ENCODE data around the gene DSC1. TPM values are rescaled to one million over a fixed set of nuclear protein-coding genes. Genes with fewer than 3 reads are reported as not detected.
"Not testable (repeated sequence)": the region's sequence is repeated elsewhere in the genome, so short reads cannot be mapped to it uniquely, and the experiment has no call there.

Gene DSC1
- total RNA-seq, 2 experiments from 2014 or later, result 0.93 to 1.1 TPM

DNA sequence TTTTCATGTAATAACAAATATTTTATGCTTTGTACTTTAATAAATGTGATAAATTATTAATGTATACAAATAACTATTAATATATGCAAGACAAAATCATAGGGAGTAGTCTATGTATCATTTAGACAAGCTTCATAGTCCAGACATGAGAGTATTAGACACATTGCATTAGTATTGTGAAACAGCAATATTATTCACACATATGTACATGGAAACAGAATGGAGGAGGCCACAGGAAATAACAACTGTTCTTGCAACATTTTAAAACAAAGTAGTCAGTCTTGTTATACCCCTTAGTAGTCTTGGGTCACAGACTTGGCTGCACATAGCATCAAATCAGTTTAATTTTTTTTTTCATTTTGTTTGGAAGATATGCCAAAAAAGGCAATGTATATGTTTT lies 15.8 kb downstream of the DSC1 start:
- Mint-ChIP-seq H3K27ac (no peak overlapping the region), H3K4me3 (no peak overlapping the region), H3K4me1 (no peaks in the 10 kb centered on the region), H3K36me3 (peaks cover 9% of the 10 kb centered on the region), H3K9me3 (peaks cover 4% of the 10 kb centered on the region), H3K27me3 (no peaks in the 10 kb centered on the region)
- no peak for DNase-seq

DNA sequence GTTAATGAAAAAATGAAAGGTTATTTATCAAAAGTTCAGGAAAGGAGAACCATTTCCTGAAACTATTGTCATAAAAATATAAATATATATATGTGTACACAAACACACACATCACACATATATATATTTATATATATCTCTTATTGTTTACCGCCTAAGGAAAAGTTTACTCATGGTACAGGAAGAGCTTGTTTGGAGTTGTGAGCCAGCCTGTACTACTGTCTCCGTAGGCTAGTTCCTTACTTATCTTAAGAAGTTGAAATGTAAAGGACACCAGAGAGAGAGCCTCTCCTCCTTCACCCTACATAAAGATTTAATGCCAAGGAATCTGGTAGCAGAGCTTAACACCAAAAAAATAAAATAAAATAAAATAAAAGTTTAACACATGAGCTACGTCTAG lies 19.6 kb downstream of the DSC1 start:
- Mint-ChIP-seq H3K9me3 (peaks cover 4% of the 10 kb centered on the region), H3K36me3 (peaks cover 9% of the 10 kb centered on the region), H3K27me3 (no peaks in the 10 kb centered on the region), H3K27ac (no peak overlapping the region), H3K4me3 (no peak overlapping the region), H3K4me1 (no peaks in the 10 kb centered on the region)
- DNase-seq, result no peak

DNA sequence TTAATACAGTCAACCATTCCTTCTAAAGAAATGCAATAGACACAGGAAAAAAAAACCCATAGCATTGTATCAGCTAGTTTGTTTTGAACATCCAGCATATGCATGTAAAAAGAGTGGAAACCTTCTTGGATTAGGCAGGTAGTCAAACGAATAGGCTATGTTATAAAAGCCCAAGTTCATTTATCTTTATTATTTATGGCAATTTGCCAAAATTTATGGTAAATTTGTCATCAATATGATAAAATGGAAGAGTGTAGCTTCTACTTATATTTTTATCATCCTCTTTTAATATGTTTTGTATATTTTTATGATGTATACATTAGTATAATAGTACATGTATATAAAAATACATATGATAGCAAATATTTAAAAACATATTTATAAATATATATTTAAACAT lies 23.9 kb downstream of the DSC1 start:
- Mint-ChIP-seq H3K27me3 (no peaks in the 10 kb centered on the region), H3K27ac (no peak overlapping the region), H3K36me3 (no peaks in the 10 kb centered on the region), H3K9me3 (no peaks in the 10 kb centered on the region), H3K4me3 (no peak overlapping the region), H3K4me1 (no peaks in the 10 kb centered on the region)
- no peak for DNase-seq

DNA sequence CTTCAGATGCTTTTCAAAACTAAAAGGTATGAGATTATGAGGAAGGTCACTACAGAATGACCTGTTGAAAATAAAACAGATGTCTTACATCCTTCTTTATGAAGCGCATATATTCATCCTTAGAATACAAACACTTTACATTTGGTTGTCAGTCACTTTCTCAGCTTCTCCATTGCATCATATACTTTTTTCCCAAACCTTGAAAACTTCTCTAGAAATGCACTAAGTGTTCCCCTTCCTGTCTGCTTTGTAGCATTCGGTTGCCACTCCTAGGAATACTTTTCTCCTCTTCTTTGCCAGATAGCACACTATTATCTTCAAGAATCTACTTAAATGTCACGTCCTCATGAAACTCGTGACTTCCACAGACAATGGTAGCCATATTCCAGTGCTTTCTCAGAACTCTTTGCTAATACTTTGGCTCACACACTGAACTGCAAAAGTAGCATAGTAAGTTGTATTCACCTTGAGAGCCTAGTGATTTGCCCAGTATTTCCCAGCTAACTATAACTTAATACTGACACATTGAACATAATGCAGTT lies 27.6 kb downstream of the DSC1 start:
- DNase-seq, result no peak
- no peak overlapping the region for H3K27ac Mint-ChIP-seq
- H3K4me3 Mint-ChIP-seq, result no peak overlapping the region
- H3K27me3 Mint-ChIP-seq, result no peaks in the 10 kb centered on the region
- no peaks in the 10 kb centered on the region for H3K4me1 Mint-ChIP-seq
- H3K36me3 Mint-ChIP-seq, result no peaks in the 10 kb centered on the region
- no peaks in the 10 kb centered on the region for H3K9me3 Mint-ChIP-seq

DNA sequence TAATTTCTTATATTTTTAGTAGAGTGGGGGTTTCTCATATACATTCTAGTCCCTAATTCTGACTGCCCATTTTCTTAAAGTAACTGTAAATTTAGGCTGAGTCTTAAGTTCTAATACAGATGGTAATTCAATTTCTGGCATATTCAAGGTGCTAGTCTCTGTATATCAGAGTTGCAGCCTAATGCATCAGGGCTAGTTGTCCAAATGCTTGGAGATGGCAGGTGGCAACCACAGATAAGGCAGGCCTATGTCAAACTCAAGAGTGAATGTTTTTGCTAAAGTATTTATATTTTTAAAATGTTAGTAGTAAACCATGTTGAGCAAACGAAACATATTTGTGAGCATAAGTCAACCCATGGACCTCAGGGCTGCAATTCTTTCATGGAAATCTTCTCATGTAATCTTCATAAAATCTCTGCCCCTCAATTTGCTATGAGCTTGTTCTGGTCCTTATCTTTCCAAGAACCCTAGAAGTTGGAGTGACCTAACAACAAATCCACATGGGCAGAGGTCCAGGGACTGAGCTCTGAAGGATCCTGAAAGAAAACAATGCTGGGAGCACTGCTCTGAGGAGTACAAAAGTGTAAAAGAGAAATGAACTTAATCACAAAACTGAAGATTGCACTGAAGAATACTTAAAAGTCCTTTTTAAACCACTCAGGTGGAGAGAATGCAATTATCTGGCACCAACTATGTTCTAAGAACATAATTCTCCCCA lies 33.1 kb downstream of the DSC1 start:
- no peaks in the 10 kb centered on the region for H3K36me3 Mint-ChIP-seq
- no peaks in the 10 kb centered on the region for H3K4me1 Mint-ChIP-seq
- H3K27me3 Mint-ChIP-seq, result no peaks in the 10 kb centered on the region
- no peaks in the 10 kb centered on the region for H3K9me3 Mint-ChIP-seq
- H3K4me3 Mint-ChIP-seq, result no peak overlapping the region
- no peak for DNase-seq
- no peak overlapping the region for H3K27ac Mint-ChIP-seq

DNA sequence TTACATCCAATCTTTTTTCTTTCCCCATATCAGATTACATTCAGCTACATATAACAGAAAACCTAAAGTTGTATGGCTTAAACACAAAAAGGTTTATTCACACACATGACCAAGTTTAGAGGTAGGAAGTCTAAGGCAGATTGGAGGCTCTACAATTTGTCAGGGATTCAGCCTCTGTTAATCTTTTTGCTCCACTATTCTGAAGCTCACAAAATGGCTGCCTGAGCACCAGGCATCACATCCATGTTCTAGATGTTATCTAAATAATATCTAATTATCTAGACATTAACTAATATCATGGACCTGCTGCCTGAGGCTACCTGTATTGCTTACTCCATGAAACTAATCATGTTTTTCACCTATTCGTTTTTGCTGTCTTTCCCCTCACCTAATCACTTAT lies 36.8 kb downstream of the DSC1 start:
- H3K36me3 Mint-ChIP-seq, result no peaks in the 10 kb centered on the region
- H3K4me3 Mint-ChIP-seq, result no peak overlapping the region
- no peak for DNase-seq
- H3K4me1 Mint-ChIP-seq, result no peaks in the 10 kb centered on the region
- no peaks in the 10 kb centered on the region for H3K9me3 Mint-ChIP-seq
- no peak overlapping the region for H3K27ac Mint-ChIP-seq
- no peaks in the 10 kb centered on the region for H3K27me3 Mint-ChIP-seq

DNA sequence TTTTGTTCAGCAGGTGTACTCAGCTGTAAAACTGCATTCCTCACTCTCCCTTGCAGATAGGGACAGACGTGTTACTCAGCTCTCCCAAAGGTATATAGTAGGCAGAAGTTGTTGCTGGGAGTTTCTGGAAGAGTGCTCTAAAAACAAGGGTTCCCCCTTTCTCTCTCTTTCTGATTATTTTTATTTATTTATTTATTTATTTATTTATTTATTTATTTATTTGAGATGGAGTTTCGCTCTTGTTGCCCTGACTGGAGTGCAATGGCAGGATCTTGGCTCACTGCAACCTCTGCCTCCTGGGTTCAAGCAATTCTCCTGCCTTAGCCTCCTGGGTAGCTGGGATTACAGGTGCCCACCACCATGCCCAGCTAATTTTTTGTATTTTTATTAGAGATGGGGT lies 39.5 kb downstream of the DSC1 start:
- H3K9me3 Mint-ChIP-seq, H3K36me3 Mint-ChIP-seq, DNase-seq, H3K4me3 Mint-ChIP-seq, H3K27ac Mint-ChIP-seq, H3K27me3 Mint-ChIP-seq, H3K4me1 Mint-ChIP-seq: not testable (repeated sequence)

DNA sequence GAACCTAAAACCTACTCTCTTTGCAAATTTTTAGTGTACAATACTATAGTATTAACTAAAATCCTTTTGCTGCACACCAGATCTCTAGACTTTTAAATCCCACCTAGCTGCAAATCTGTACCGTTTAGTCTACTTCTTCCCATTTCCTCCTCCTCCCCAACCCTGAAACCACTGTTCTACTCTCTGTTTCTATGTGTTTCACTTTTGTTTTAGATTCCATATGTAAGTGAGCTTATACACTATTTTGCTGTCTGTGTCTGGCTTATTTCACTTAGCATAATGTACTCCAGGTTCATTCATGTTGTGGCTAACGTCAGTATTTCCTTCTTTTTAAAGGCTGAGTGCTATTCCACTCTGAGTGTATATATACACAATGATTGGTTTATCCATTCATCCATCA lies 42.1 kb downstream of the DSC1 start:
- H3K4me1 Mint-ChIP-seq, result no peaks in the 10 kb centered on the region
- no peak overlapping the region for H3K27ac Mint-ChIP-seq
- H3K36me3 Mint-ChIP-seq, result no peaks in the 10 kb centered on the region

DNA sequence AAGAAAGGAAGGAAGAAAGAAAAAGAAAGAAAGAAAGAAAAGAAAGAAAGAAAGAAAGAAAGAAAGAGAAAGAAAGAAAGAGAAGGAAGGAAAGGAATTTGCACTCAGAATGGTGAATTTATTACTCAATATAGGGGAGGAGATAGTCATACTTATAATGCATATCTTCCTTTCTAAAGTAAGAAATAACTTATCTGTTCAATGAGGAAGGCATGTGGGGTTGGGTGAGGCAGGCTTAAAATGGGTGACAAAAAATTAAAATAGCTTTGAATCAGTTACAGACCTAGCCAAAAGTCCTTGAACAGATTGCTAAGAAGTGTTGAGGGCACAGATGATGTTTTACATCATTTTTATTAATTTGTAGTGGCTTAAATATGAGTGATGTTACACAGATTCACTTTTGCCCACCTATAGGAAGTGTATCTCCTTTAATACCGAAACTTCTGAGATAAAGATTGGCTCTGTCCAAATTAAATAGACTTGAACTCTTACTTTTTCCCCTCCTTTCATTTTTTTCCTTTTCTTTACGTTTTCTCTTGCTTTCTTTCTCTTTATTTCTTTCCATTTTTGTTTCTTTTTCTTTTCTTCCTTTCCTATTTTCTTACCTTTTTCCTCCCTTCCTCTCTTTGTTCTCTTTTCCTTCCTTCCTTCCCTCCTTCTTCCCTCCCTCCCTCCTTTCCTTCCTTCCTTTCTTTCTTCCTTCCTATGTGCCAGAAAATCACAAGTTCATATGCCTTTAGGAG lies 45.6 kb downstream of the DSC1 start:
- Mint-ChIP-seq H3K27ac (no peak overlapping the region), H3K36me3 (no peaks in the 10 kb centered on the region), H3K4me3 (no peak overlapping the region), H3K27me3 (no peaks in the 10 kb centered on the region), H3K4me1 (no peaks in the 10 kb centered on the region), H3K9me3 (peaks cover 7% of the 10 kb centered on the region)
- no peak for DNase-seq

More for the DNA sequence above, 42.1 kb downstream of the DSC1 start:
- H3K9me3 Mint-ChIP-seq, result peaks cover 7% of the 10 kb centered on the region
- DNase-seq, result no peak
- no peak overlapping the region for H3K4me3 Mint-ChIP-seq
- H3K27me3 Mint-ChIP-seq, result no peaks in the 10 kb centered on the region

DNA sequence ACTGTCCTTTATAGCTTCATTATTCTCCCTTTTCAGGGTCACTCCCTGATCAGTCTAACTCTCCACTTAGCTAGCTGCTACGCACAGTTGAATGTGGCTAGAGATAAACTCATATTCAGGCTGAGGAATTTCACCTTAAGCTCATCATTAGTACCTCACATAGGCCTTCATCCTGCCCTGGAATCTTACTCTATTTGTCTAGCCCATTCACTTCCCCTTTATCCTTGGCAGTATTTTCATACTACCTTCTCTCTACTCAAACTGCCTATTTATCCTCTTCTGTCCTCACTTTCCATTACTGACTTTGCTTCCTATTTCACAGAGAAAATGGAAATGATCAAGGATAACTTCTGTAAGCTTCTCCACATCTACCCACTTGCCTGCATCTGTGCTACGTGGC lies 49.9 kb downstream of the DSC1 start:
- Mint-ChIP-seq H3K4me1 (no peaks in the 10 kb centered on the region), H3K27ac (no peak overlapping the region), H3K9me3 (peaks cover 3% of the 10 kb centered on the region), H3K36me3 (no peaks in the 10 kb centered on the region), H3K27me3 (no peaks in the 10 kb centered on the region), H3K4me3 (no peak overlapping the region)
- no peak for DNase-seq

DNA sequence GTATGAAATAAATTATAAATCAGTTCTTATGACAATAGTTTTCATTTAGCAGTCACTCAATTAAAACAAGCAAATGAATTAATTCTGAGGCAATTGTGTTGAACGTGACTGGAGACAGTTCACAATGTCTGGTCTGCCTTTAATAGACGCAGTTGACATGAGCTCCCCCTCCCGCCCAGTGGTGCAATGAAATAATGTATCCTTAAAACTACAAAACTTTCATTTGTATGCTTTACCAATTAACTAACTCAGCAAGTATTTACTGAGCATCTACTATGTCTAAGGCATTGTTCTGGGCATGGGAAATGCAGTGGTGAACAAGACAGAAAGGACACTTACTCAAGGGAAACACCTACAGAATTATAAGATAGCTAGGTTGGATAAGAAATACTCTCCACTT lies 56.9 kb downstream of the DSC1 start:
- H3K4me3 Mint-ChIP-seq, result no peak overlapping the region
- H3K4me1 Mint-ChIP-seq, result no peaks in the 10 kb centered on the region
- DNase-seq, result no peak
- peaks cover 19% of the 10 kb centered on the region for H3K27me3 Mint-ChIP-seq
- H3K36me3 Mint-ChIP-seq, result no peaks in the 10 kb centered on the region
- no peaks in the 10 kb centered on the region for H3K9me3 Mint-ChIP-seq
- no peak overlapping the region for H3K27ac Mint-ChIP-seq

DNA sequence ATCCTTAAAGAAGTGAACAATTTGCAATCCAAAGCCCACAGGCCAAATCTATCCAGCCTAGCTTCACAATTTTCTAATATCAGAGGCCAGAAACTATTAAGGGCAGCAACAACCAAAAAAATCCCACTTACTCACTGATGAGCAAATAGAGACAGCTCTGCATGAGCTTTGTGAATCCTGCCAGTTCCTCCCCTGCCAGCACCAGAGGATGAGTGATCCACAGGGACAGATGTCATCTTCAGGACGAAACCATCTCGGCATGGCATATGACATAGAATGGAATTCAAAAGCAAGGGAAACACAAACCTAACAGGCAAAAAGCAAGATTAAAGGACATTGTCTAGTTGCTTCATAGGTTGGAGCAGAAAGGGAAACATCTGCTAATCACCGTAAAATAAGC lies 58.2 kb downstream of the DSC1 start:
- Mint-ChIP-seq H3K4me3 (no peak overlapping the region), H3K27ac (no peak overlapping the region), H3K4me1 (no peaks in the 10 kb centered on the region), H3K36me3 (no peaks in the 10 kb centered on the region), H3K27me3 (peaks cover 30% of the 10 kb centered on the region), H3K9me3 (no peaks in the 10 kb centered on the region)
- DNase-seq, result no peak

DNA sequence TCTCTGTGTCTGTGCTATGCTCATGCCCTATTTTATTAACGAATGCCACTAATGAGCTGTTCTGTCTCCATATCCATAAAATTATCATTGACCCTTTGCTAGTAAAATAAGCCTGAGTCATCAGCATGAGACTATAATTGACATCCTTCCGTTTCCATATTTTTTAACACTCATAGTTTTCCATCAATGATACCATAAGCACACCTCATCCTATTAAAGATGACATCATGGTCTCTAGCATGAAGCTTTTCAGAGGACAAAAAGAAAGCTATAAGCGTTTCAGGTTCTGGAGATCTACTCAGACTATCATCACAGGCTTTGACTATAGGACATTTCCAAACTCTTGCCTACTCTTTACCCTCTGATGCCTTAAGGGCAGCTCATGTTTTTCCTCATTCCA lies 59.2 kb downstream of the DSC1 start:
- Mint-ChIP-seq H3K9me3 (no peaks in the 10 kb centered on the region), H3K4me1 (no peaks in the 10 kb centered on the region), H3K27me3 (peaks cover 39% of the 10 kb centered on the region), H3K27ac (no peak overlapping the region), H3K36me3 (no peaks in the 10 kb centered on the region), H3K4me3 (no peak overlapping the region)
- no peak for DNase-seq

DNA sequence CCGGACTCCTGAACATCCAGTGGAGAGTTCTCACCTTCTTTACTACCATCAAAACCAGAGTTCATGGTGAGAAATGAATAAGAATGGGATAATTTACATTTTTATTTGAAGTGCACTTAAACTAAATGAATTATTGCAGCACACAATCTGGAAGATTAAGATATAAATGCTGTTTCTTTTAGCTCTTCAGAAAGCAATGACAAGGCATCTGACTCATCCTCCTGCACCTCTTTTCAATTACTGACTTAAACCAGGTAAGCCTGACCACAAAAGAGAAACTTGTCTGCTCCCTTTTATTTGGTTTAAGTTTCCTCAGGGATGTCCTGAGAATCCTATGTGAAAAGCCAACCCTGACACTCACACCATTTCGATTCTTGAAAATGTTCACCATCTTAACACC lies 59.7 kb downstream of the DSC1 start:
- H3K36me3 Mint-ChIP-seq, result no peaks in the 10 kb centered on the region
- no peaks in the 10 kb centered on the region for H3K9me3 Mint-ChIP-seq
- H3K27ac Mint-ChIP-seq, result no peak overlapping the region
- H3K27me3 Mint-ChIP-seq, result peaks cover 39% of the 10 kb centered on the region
- no peak overlapping the region for H3K4me3 Mint-ChIP-seq
- H3K4me1 Mint-ChIP-seq, result no peaks in the 10 kb centered on the region
- DNase-seq, result no peak

DNA sequence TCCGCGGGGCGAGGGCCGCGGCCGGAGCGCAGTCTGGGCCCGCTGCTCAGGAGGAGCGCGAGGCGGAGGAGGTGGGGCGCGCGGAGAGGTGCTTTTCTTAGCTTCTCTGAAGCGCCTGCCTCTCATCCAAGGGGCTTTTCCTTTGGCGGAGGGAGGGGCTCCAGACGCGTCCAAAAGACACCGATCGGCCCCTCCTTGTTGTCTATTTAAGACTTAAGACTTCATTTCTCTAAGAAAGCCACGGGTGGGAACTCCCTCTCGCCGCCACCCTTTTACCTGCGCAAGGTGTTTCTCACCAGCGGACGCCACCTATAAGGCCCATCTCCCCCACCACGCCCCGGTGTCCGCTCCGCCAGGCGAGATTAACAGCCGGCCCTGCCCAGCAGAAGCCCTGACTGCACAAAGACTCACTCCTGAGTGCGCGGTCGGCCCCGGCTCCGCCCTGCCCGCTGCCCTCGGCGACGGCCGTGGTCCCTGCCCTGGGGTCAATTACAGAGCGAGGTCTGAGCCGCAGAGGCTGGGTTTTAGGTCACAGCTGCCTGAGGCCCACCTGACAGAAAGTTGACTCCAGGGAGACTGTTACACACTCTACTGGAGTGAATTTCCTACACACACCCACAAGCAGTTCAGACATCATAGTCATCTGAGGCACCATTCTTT lies 60.5 kb downstream of the DSC1 start, which contains the start of gene DSC2:
Gene DSC2 (minus strand): TSS at position 397 of the 660 bp plus-strand sequence. CDS start 450 bp downstream, outside the sequence.
- peak within 1 kb of the TSS; percentile 66 for H3K4me3 Mint-ChIP-seq
- H3K27me3 Mint-ChIP-seq, result peaks cover 39% of the 10 kb centered on the region
- no peak within 1 kb of the TSS for H3K27ac Mint-ChIP-seq
- DNase-seq, result no peak
- no peaks in the 10 kb centered on the region for H3K4me1 Mint-ChIP-seq
- no peaks in the 10 kb centered on the region for H3K9me3 Mint-ChIP-seq
- H3K36me3 Mint-ChIP-seq, result no peaks in the 10 kb centered on the region

All from activated naive CD8-positive, alpha-beta T cell treated with anti-CD3 and anti-CD28 coated beads for 36 hours (primary cell).